Head of caudate nucleus (tissue), 42 donors: Measurements from ENCODE around the gene TMCC1.
"Not testable (repeated sequence)": the region's sequence is repeated elsewhere in the genome, so short reads cannot be mapped to it uniquely, and the experiment has no call there.

Source experiments
- DNase-seq, 42 donors: peaks; one replicate each; pipeline versions ENCODE4 v3.0.0 to v3.0.0-alpha.2; 2020 to 2021; ENCODE audit warnings: mixed read lengths in 7 of 42
- intact Hi-C: fragments of 100-400 bp; cut with DNase I; formaldehyde crosslinking; loops from one replicate; pipeline ENCODE4 v1.15.0; 2022

The TMCC1 gene

GRCh38 chr3:129893581-129894070 is at the start of gene TMCC1:
TMCC1 (minus strand) TSS chr3:129893711.
- peak; percentile 71 to 96 (median 88) for DNase-seq
- intact Hi-C loops = no loop called here

- intact Hi-C loops = loop anchor here (5.0 kb wide), 1 partner anchor 159 kb away; no protein-coding TSS in a partner anchor
- DNase-seq = no peak
Measured at GRCh38 chr3:129943020-129943419, 49.5 kb upstream of the TMCC1 start.

- peak; percentile 31 to 87 (median 72) for DNase-seq
- intact Hi-C loops = loop anchor here (5.0 kb wide), 1 partner anchor 160 kb away; no protein-coding TSS in a partner anchor
Measured at GRCh38 chr3:129942296-129942695, 48.8 kb upstream of the TMCC1 start.

- intact Hi-C loops = loop anchor here (5.0 kb wide), 1 partner anchor 162 kb away; no protein-coding TSS in a partner anchor
- no peak for DNase-seq
Measured at GRCh38 chr3:129940086-129940485, 46.6 kb upstream of the TMCC1 start.

- DNase-seq = no peak
- intact Hi-C loops = loop anchor here (10.0 kb wide), 1 partner anchor 454 kb away; no protein-coding TSS in a partner anchor
Measured at GRCh38 chr3:129938140-129938930, 44.8 kb upstream of the TMCC1 start.

- DNase-seq = no peak
- intact Hi-C loops = loop anchor here (10.0 kb wide), 1 partner anchor 453 kb away; no protein-coding TSS in a partner anchor
Measured at GRCh38 chr3:129937717-129938116, 44.2 kb upstream of the TMCC1 start.

- DNase-seq = peak in 39 of 42 donors; percentile 14 to 80 (median 52)
- intact Hi-C loops = loop anchor here (10.0 kb wide), 1 partner anchor 452 kb away; no protein-coding TSS in a partner anchor
Measured at GRCh38 chr3:129936757-129937156, 43.2 kb upstream of the TMCC1 start.

- DNase-seq = peak in 37 of 42 donors; percentile 11 to 79 (median 48)
- intact Hi-C loops = loop anchor here (2.0 to 10.0 kb wide), 3 partner anchors 106 to 450 kb away; no protein-coding TSS in a partner anchor
Measured at GRCh38 chr3:129934234-129935123, 41.0 kb upstream of the TMCC1 start.

GRCh38 chr3:129933471-129933870 is 40.0 kb upstream of the TMCC1 start:
- intact Hi-C loops = loop anchor here (5.0 to 10.0 kb wide), 2 partner anchors 281 to 449 kb away; no protein-coding TSS in a partner anchor

GRCh38 chr3:129929383-129929782 is 35.9 kb upstream of the TMCC1 start:
- intact Hi-C loops = no loop called here

More at GRCh38 chr3:129933471-129933870, 40.0 kb upstream of the TMCC1 start:
- no peak for DNase-seq

GRCh38 chr3:129927072-129927471 is 33.6 kb upstream of the TMCC1 start:
- DNase-seq = no peak
- intact Hi-C loops = no loop called here

More at GRCh38 chr3:129929383-129929782, 35.9 kb upstream of the TMCC1 start:
- no peak for DNase-seq

- intact Hi-C loops = no loop called here
- DNase-seq = no peak
Measured at GRCh38 chr3:129919806-129920205, 26.3 kb upstream of the TMCC1 start.

- intact Hi-C loops = no loop called here
- DNase-seq = no peak
Measured at GRCh38 chr3:129919357-129919756, 25.8 kb upstream of the TMCC1 start.

GRCh38 chr3:129918461-129918860 is 24.9 kb upstream of the TMCC1 start:
- DNase-seq = peak in 37 of 42 donors; percentile 19 to 80 (median 52)
- intact Hi-C loops = no loop called here

- no peak for DNase-seq
- intact Hi-C loops = no loop called here
Measured at GRCh38 chr3:129917423-129918007, 24.0 kb upstream of the TMCC1 start.

GRCh38 chr3:129913618-129914017 is 20.1 kb upstream of the TMCC1 start:
- intact Hi-C loops = no loop called here
- no peak for DNase-seq

GRCh38 chr3:129911261-129911861 is 17.9 kb upstream of the TMCC1 start:
- peak in 1 of 42 donors; percentile 8 for DNase-seq
- intact Hi-C loops = no loop called here

GRCh38 chr3:129909235-129909634 is 15.7 kb upstream of the TMCC1 start:
- DNase-seq, intact Hi-C loops: not testable (repeated sequence)
